Gastroesophageal sphincter (tissue), 3 donors: ENCODE results near the gene ZNF335.

ENCODE experiments used
- CTCF ChIP-seq, 4 experiments: fragments of 200-600 bp in 2 of 4; fragments of 450-650 bp in 2 of 4; sonication (generic) in 1 of 4; IDR thresholded peaks; one replicate each; pipeline ENCODE4 v1.5.1; 2017 to 2019; ENCODE audit warnings: antibody characterized with exemption in 4 of 4, mild to moderate bottlenecking in 2 of 4, moderate library complexity in 2 of 4
- POLR2A ChIP-seq, 2 donors: fragments of 450-650 bp; IDR thresholded peaks; one replicate each; pipeline ENCODE4 v1.6.1; 2017; ENCODE audit warnings: antibody characterized with exemption in 2 of 2, mild to moderate bottlenecking in 2 of 2, moderate library complexity in 1 of 2

GRCh38 chr20:45934046-45934585 lies 37.9 kb downstream of the ZNF335 start:
- TF ChIP-seq CTCF (IDR thresholded peaks at IDR 0.05), result no peak
- no peak for TF ChIP-seq POLR2A (IDR thresholded peaks at IDR 0.05)
